ENCODE results near the gene MLX.
A peak's percentile ranks its signal among the peaks of the same experiment; 100 is the strongest.

MLX gene

GRCh38 chr17:42566883-42567573, at the start of gene MLX:
Gene MLX, plus strand, starts transcription at chr17:42567100. Its CDS starts 25 bp downstream, at chr17:42567125.
- DNase-seq, result peak; percentile 94

DNA sequence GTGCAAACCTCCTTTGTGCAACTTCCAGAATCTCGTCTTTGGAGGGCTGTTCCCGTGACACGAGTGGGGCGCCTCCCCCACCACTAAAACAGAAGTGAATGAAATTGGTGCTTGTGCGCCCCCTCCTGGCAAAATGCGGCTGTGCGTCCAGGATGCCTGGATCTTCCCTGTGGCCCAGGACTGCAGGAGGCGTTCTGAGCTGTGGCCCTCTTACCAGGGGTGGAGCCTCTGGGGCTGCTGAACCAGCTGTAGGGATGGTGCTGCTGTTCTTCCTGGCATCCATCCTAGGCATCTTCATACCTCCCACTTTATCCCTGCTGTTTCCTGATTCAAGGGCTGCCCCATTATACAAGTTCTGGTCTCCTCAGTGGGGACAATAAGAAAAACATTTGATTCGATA, 49.4 kb upstream of the MLX start:
- peak; percentile 86 for DNase-seq

- DNase-seq, result no peak
Observed at GRCh38 chr17:42518046-42518754, 48.7 kb upstream of the MLX start.

DNA sequence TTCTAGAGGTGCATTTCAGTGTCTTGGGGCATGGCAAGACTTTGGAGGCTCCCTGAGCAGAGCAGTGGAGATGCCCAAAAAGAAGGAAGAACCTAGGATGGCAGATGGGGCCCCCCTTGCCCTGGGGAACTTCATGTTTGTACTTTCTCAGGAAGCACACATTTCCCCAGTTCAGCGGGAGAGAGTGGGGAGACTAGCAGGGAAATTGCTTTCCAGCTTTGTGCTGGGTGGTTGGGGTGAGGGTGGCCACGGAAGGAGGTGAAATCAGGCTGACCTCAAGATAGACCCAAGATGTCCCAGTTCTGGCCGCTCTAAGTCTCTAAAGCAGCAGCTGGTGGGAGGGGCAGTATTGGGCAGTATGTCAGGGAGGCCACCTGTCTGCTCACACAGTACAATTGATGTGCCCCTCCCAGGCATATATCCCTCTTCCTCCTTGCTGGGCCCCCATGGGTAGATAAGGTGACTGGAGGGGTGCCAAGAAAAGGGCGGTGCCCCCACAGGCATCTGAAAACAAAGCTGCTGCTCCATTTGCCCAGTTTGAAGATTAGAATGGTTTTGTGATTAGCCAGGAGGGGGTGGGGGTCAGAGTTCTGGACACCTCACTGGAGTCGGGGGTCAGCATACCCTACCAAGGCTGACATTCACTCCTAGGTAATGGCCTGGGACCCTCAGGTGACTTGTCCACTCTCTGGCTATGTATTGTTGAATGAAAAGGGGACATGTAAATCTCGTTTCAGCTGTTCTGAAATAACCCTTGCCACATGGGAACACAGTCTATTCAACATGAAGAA, 48.0 kb upstream of the MLX start:
- DNase-seq, result no peak

- DNase-seq, result no peak
Observed at GRCh38 chr17:42519546-42520491, 47.1 kb upstream of the MLX start.

DNA sequence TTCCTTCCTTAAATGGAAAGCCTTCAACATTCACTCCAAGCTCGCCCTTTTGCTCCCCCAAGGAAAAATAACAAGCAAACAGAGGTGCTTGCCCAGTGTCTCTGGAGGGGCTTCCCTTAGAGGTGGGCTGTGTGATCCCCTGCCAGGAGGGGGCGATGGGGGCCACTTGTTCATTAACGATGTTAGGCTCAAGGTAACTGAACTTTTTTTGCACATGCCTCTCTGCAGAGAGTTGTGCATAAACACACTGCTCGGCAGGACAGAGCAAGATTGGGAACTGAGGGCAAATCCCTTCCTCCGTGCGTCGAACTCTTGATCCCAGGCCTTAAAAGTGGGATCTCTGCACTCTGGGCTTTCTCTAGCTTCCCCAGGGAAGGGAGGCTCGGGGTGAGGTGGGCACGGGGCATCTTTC, 46.4 kb upstream of the MLX start:
- DNase-seq, result peak; percentile 52

GRCh38 chr17:42521036-42521435, 45.9 kb upstream of the MLX start:
- DNase-seq, result no peak

DNA sequence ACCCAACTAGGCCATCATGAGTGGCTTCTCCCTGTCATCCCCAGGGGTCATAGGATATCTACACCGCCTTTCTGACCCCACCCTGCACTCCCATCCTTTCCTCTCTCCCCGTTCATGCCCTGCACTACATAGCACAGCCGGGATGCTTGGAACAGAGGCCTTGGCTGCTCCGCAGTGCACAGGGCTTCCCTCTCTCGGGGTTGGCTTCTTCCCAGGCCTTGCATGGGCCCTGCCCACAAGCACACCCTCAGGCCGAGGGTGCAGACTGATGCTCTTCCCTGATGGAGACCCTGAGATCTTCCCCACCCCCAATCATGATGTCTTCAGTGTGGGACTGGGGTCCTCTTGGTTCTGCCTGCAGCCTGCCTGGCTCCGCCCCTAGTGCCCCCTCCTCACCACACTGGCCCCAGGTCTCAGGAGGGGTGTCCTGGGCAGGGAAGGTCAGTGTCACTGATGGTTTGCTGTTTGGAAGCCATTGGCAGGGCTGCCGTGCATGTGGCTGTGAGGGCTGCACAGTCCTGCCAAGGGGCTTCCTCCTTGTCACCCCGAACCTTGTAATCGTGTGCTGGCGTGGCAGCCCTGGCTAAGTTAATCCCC, 45.1 kb upstream of the MLX start:
- no peak for DNase-seq

DNA sequence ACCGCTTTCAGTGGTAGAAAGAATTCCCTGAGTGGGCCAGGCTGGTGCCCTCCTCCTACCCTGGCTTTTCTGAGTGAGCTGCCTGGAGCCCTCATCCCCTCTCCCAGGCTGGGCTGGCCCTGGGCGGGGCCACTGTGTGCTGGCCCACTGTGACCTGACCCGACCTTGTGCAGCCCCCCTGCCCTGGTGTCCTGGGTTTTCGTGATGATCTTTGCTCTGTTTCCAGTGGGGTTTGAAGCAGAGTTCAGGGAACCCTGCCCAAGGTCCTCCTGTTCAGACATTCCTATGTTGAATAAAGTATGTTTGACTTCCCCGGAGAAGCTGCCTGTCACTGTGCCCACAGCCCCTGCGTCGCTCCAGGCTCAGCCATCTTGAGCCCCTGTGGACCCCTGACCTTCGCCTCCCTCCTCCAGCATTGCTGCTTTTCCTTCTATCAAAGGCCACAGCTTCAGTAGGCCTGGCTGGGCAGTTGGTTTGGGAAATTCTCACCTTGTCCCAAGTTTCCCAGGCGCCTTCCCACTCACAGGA, 44.6 kb upstream of the MLX start:
- DNase-seq, result no peak

DNA sequence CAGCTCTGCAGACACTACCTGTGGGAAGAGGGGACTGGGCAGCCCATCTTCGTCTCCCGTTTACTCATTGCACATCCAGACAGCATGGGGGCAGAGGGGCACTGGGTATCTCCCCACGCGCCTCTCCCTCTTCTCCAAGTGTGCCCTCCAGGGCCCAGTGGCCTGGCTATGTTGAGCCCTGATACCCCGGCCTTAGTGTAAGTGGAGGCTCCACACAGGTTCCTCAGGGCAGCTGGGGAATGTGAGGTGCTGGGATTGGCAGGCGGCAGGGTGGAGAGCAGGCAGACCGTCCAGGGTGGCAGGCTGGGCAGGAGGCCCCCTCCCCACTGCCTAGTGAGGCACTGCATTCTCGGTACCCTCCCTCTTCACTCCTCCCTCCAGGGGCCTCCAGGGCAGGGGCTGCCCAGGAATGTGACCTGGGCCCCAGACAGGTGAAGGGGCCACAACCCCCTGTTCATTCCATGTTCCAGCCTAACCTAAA, 44.1 kb upstream of the MLX start:
- DNase-seq, result no peak

GRCh38 chr17:42525221-42525620, 41.7 kb upstream of the MLX start:
- no peak for DNase-seq

GRCh38 chr17:42526031-42526444, 40.9 kb upstream of the MLX start:
- DNase-seq, result no peak

DNA sequence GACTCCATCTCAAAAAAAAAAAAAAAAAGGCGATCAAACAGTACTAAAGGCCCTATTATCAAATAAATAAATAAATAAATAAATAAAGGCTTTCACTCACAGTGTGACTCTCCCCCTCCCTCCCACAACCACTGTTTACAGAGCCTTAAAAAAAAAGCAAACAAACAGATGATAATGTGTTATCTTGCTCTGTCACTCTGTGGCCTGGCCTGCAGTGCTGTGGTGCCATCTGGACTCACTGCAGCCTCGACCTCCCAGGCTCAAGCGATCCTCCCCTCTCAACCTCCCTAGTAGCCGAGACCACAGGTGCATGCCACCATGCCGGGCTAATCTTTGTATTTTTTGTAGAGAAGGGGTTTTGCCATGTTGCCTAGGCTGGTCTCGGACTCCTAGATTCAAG, 39.0 kb upstream of the MLX start:
- DNase-seq, result no peak

GRCh38 chr17:42529061-42529460, 37.8 kb upstream of the MLX start:
- no peak for DNase-seq

- DNase-seq, result no peak
Observed at GRCh38 chr17:42530952-42531454, 35.9 kb upstream of the MLX start.

GRCh38 chr17:42531455-42532354, 35.2 kb upstream of the MLX start:
- DNase-seq, result peak; percentile 68

GRCh38 chr17:42535155-42536047, 31.5 kb upstream of the MLX start:
- DNase-seq, result no peak

GRCh38 chr17:42536048-42536371, 30.9 kb upstream of the MLX start, which contains the start of gene NAGLU:
Gene NAGLU, plus strand, starts transcription at chr17:42536241. Its CDS starts 32 bp downstream, at chr17:42536273.
- DNase-seq, result peak; percentile 85
